Smooth muscle cell of the brain vasculature (primary cell): ENCODE results near the gene OR7C2.
"Not testable (repeated sequence)": the region's sequence is repeated elsewhere in the genome, so short reads cannot be mapped to it uniquely, and the experiment has no call there.

Experiments used
- DNase-seq: peaks from one replicate; pipeline ENCODE4 v3.0.0-alpha.2; 2012; ENCODE audit warnings: low read depth, low spot score

The OR7C2 gene

GRCh38 chr19:14941189-14941588 is at the start of gene OR7C2:
TSS of gene OR7C2 (plus strand) at chr19:14941489. CDS start at chr19:14941489, 0 bp downstream.
- no peak for DNase-seq

- DNase-seq, result no peak
Measured at GRCh38 chr19:14901675-14902260, 39.5 kb upstream of the OR7C2 start.

- DNase-seq, result no peak
Measured at GRCh38 chr19:14906711-14907110, 34.6 kb upstream of the OR7C2 start.

GRCh38 chr19:14915116-14915515 is 26.2 kb upstream of the OR7C2 start:
- DNase-seq, result no peak

- DNase-seq, result no peak
Measured at GRCh38 chr19:14916848-14917247, 24.4 kb upstream of the OR7C2 start.

- DNase-seq, result no peak
Measured at GRCh38 chr19:14933506-14933905, 7.8 kb upstream of the OR7C2 start.

- no peak for DNase-seq
Measured at GRCh38 chr19:14940266-14940665, 1.0 kb upstream of the OR7C2 start.

- no peak for DNase-seq
Measured at GRCh38 chr19:14943601-14944000, 2.3 kb downstream of the OR7C2 start.

GRCh38 chr19:14944456-14944855 is 3.2 kb downstream of the OR7C2 start:
- no peak for DNase-seq

- not testable (repeated sequence) for DNase-seq
Measured at GRCh38 chr19:14949413-14949812, 8.1 kb downstream of the OR7C2 start.

- no peak for DNase-seq
Measured at GRCh38 chr19:14949876-14950275, 8.6 kb downstream of the OR7C2 start.

GRCh38 chr19:14950421-14950820 is 9.1 kb downstream of the OR7C2 start:
- no peak for DNase-seq

- DNase-seq, result no peak
Measured at GRCh38 chr19:14952767-14953166, 11.5 kb downstream of the OR7C2 start.

- no peak for DNase-seq
Measured at GRCh38 chr19:14954071-14954655, 12.9 kb downstream of the OR7C2 start.

- DNase-seq, result no peak
Measured at GRCh38 chr19:14957464-14957863, 16.2 kb downstream of the OR7C2 start.

- no peak for DNase-seq
Measured at GRCh38 chr19:14959263-14959662, 18.0 kb downstream of the OR7C2 start.

- DNase-seq, result no peak
Measured at GRCh38 chr19:14961956-14962685, 20.8 kb downstream of the OR7C2 start.

- DNase-seq, result no peak
Measured at GRCh38 chr19:14968247-14968646, 27.0 kb downstream of the OR7C2 start.

- DNase-seq, result no peak
Measured at GRCh38 chr19:14971474-14971873, 30.2 kb downstream of the OR7C2 start.

GRCh38 chr19:14972676-14973075 is 31.4 kb downstream of the OR7C2 start:
- no peak for DNase-seq

- no peak for DNase-seq
Measured at GRCh38 chr19:14974488-14974887, 33.2 kb downstream of the OR7C2 start.

- no peak for DNase-seq
Measured at GRCh38 chr19:14977128-14977527, 35.8 kb downstream of the OR7C2 start.

- no peak for DNase-seq
Measured at GRCh38 chr19:14978161-14978776, 37.0 kb downstream of the OR7C2 start.
